GM18861 (cell line): ENCODE measurements around the gene EFR3B.
"Not testable (repeated sequence)": the region's sequence is repeated elsewhere in the genome, so short reads cannot be mapped to it uniquely, and the experiment has no call there.

ENCODE experiments used
- ATAC-seq: cut with Tn5 transposase; IDR thresholded peaks from one replicate; pipeline ENCODE4 v1.9.1; 2021; ENCODE audit not compliant: unreplicated experiment

The EFR3B gene

DNA sequence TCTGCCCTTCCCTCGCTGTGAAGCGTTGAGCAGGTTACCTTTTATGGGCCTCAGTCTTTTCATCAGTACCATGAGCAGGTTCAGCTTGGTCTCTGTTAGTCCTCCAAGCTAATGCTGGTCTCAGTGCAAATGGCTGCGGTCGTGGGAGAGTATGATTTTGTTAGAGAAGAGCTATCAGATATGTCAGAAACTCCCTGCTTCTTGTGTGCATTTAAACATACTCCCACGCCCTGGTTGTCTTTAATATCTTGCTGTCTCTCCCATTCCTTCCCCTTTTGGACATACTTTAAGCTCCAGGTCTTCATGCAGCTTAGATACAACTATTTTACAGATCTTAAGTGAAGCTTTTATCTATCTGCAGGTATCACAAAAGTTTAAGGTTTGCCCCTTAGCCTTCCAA, 62.9 kb downstream of the EFR3B start:
- no peak for ATAC-seq

DNA sequence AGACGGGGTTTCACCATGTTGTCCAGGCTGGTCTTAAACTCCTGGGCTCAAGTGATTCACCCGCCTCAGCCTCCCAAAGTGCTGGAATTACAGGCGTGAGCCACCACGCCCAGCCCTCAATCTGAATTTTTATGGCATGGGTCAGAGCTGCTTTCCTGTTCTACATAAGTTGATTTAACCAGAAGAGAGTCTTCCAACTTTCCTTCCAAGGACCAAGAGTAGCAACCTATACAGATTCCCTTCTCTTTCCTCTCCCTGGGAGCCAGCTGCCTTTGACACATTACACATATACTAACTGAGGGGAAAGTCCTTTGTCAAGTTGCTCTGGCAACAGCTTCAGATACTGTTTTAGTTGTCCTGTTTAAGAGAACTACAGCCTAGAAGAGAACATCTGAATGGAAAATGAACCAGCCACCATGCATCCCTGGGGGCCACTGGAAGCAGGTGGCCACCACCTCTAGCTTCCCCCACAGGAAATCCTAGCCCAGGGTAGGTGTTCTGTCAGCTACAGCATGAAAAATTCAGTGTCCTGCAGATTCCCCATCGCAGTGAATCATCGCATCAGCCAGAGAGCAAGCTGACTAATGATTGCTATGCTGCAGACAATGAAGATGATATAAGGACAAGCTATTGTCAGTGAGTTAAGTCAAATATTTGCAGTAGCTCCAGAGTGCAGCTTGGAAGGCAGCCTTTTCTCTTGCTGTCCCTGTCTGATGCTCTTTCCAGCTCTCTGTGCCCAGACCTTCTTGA, 63.6 kb downstream of the EFR3B start:
- no peak for ATAC-seq

DNA sequence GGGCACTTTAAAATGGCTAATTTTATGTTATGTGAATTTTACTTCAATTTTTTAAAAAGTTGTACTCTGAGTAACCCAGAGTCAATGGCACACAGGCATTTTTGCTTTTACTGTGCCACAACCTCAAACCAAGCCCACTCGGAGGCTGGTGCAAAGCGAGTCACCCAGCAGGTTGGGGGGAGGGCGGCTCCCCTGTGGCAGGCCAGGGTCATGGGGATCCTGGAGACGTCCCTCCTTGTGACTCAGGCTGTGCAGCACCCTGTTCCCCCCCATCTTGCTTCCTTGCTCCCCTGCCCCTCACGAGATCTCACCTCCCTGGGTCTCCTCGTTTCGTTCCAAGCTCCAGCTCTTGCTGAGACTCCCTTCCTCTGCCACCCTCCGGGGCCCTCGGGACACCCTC, 67.9 kb downstream of the EFR3B start:
- ATAC-seq = no peak

DNA sequence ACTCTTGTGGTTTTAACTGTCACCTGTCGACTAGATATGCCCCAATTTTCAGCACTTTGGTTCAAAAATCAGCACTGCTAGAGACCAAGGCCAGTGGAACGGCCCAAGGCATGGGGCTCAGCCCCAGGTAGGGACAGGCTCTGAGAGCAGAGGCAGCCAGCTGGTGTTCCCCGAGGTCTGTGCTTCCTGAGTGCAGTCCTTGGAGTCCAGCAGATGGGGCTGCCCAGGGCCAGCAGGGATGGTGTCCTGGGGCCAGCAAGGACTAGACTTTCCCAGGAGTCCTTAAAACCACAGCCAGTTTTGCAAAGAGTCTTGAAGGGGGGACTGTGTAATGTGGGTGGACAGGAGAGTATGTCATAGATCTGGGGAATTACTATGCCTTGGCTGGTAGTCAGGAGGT, 70.2 kb downstream of the EFR3B start:
- ATAC-seq = no peak

DNA sequence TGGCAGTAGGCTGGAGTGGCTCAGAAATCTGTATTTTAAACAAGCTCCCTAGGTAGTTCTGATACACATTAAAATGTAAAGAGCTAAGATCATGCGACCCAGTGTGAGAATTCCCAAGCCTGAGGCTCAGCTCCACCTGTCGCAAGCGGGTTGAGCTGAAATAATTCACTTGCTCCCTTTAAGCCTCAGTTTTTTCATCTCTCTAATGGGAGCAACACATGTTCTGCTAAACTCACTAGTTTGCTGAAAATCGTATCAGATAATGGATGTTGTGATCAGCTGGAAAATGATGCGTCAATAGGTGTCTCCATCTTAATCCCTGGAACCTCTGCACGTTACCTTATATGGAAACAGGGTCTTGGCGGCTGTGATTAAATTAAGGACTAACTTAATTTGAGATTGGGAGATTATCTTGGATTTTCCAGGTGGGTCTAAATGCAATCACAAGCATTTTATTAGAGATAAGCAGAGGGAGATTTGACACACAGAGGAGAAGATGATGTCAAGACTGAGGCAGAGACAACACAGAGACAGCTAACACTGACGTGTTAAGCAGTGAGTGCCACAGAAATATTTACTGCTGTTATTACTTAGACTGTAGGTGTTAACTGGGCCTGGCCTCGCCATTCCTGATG, 73.5 kb downstream of the EFR3B start:
- ATAC-seq = no peak

DNA sequence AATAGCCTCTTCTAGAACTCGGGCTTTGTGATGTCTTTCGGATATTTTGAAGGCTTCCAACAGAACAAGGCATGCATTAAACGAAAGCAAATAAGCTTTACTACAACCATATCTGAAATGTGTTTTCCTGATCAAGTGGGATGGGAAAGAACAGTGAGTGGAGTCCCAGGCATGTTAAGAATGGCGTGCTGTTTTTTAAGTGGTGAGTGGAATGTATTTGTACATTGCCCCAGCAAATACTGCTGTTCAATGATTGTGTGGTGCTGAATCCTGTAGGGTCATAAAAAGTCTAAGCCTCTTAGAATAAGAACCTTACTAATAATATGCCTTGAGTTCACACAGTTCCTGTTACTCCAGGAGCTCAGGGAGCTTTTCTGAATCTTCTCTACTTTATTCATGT, 74.0 kb downstream of the EFR3B start:
- no peak for ATAC-seq

DNA sequence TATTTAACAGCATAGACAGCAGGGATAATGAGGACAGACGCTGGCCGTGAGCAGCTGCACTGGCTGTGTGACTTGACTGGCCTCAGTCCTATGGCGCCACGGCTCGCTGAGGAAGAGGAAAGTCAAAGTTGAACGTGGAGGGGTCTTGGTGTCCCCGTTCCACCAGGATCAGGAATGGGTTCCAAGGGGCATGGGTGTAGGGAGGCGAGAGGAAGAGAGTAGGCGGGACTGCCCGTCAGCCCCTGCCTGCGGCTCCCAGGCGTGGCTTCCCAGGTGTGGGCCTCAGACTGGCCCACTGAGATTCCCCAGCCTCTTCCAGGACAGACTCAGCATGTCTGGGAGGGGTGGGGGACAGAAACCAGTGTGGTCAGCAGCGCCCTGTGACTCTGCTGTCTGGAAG, 75.1 kb downstream of the EFR3B start:
- ATAC-seq = no peak

DNA sequence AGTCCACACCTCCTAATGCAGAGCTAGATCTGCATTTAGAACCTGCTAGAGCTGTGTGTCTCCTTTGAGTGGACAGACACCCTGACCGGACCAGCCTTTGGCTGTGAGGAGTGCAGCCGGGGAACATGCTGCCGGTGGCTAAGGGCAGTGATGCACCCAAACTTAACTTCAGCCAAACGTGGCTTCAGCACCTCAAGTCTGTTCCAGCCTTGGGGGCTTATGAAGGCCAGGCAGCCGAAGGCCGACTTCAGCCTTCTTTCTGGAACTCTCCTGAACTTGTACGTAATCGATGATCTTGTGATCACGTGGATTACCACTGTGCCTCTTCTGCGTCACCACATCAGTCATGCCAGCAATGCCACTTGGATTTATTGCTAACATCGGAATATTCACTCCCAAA, 77.4 kb downstream of the EFR3B start:
- ATAC-seq = no peak

DNA sequence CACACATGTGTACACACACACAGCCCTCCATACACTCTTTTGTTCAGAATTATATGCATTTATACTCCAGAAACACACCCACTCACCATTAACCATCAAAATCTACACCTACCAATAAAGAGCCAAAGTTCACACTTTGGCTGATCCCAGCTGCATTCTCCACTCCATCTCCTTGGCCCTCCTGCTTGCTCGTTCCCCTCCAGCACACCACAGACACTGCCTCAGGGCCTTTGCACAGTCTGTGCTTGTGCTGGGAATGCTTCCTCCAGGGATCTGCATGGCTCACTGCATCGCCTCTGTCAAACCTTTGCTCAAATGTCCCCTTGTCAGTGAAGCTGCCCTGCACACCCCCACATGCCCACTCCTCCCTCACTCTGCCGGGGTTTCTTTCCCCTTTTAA, 80.5 kb downstream of the EFR3B start:
- no peak for ATAC-seq

DNA sequence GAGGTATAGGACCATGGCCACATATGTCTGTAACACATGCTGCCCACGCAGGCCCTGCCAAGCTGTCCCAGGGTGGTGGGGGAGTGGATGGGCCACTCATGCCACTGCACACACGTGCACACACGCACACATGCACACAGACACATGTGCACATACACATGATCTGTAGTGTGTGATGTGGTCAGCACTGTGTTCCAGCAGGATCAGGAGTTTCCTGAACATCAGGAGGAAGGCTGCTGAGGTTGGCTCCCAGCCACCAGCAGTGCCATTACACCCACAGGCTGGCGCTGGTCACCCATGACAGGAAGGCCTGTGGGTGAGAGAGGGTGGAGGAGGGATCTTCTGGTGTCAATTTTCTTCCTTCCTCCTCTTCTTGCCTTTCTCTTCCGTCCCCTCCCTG, 81.8 kb downstream of the EFR3B start:
- no peak for ATAC-seq

DNA sequence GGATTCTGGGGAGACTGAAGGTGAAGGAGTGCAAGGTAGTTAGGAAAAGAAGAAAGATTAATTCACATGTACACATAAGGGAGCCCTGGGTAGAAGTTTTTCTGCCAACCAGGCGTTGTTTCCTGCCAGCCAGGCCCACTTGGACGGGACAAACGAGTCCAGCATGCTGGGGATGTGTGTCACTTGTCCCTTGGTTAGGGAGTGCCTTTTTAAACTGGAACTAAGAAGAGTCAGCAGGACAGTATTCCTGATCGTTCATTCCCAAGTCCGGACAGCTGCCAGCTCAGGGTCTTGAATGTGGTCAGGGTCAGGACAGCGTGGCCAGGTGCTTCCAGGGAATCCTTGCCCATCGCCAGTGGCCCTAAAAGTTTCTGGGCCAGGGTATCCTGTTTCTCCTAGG, 83.3 kb downstream of the EFR3B start:
- no peak for ATAC-seq

DNA sequence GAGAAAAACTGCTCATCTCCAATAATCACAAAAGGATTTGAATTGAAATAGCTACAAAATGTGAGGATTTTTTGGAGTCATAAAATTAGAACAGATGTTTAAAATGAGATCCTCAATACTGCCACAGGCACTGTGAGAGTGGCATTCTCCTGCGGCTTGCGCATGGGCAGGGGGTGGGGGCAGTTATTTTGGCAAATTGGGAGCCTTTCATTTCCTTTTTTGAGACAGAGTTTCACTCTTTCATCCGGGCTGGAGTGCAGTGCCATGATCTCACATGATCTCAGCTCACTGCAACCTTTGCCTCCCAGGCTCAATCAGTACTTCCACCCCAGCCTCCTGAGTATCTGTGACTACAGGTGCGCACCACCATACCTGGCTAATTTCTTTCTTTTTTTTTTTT, 84.1 kb downstream of the EFR3B start:
- no peak for ATAC-seq

DNA sequence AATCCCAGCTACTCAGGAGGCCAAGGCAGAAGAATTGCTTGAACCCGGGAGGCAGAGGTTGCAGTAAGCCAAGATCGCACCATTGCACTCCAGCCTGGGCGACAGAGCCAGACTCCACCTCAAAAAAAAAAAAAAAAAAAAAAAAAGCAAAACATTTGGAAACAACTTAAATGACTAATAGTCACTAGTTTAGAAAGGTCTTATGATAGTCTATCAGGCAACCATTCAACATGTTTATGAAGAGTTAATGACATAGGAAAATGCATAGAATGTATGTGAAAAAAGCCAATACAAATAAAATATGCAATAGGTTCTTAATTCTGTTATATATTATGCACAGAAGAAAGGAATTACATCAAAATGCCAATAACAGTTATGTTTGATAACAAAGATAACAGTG, 85.2 kb downstream of the EFR3B start:
- not testable (repeated sequence) for ATAC-seq

DNA sequence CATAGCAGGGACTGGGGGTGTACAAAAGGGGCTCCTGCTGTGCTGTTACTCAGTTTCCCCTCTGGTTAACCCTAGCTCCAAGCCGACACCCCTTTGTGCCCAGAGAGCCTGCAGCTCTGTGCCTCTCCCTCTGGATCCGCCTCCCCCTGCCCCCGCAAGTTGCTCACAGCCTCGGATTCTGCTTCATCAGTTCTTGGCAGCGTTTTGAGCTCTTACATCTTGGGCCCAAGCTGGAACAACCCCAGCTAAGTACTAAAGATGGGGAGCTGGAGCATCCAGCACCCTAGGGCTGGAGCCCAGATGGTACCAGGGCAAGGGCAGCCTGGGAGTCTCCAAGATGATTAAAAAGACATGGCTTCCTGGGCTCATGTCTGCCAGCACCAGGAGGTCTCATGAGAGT, 85.8 kb downstream of the EFR3B start:
- ATAC-seq = no peak

DNA sequence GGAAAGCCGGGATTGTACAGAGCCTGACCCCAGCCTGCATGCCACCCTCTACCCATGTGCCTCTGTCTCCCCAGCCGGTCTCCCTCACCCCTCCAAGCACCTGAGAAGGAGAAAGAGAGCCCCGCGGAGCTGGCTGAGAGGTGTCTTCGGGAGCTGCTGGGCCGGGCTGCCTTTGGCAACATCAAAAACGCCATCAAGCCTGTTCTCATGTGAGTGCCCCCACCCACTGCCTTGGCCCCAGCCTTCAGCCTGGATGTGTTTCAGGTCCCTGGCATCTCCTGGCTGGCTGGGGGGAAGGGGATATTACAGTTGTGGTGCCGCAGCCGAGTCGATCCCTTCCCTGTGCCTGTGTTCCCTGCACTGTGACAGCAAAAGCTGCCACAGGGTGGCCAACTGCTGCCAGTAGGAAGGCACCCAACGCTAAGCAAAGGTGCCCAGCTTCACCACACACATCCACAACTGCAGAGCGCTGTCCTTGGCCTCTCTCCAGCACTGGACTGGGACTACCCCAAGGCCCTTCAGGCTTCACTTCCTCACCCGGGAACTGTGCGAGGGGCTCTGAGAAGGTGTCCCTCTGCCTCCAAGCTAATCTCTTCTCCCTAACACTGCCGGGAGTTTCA, 88.1 kb downstream of the EFR3B start:
- no peak for ATAC-seq

DNA sequence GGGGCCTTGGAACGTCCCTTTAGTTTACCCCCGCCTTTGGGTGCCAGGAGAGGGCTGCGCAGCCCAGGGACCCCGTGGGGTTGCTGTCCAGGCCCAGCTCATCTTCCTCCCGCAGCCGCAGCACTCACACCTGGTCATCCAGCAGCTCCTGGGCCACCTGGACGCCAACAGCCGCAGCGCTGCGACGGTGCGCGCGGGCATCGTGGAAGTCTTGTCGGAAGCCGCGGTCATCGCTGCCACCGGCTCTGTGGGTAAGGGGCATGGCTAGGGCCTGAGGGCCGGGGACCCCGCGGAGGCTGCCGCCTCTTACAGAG, 89.3 kb downstream of the EFR3B start:
- no peak for ATAC-seq

DNA sequence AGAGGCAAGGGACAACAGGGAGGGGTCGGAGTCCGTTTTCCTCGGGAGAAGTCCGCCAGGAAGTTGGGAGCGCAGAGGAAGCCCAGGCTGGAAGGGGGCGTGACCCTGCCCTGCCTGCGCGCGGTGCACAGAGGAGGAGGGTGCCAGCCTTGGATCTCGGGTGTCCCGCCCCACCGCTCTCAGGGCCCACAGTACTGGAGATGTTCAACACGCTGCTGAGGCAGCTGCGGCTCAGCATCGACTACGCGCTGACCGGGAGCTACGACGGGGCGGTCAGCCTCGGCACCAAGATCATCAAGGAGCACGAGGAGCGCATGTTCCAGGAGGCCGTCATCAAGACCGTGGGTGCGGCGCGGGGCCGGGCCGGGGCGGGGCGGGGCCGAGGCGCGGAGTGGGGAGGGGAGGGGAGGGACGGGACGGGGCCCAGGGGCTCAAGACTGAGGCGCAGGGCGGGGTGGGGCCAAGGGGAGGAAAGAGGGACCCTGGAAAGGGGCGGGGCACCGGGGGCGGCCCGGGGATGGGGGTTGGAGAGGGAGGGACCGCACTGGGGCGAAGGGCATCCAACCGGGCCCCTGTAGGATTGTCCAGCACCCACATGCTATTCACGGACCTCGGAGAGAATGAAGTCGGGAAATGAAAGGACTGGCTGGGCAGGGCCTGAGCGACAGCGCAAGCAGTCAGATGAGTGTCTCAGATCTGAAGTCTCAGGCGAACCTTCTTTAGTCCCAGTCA, 89.9 kb downstream of the EFR3B start:
- no peak for ATAC-seq

DNA sequence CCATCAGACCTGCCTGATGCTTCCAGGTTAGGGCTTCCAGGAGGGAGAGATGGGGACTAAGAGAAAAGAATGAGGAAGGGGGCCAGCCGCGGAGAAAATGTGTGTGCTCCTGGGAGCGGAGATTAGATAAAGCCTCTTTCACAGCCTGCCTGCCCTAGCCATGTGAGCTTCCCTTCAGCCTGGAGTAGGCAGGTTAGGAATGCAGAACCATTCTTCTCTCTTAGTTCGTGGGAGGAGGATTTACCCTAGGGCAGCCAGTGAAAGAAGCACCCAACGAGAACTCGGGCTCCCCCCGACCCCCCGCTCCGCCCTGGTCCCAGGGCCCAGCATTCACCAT, 90.4 kb downstream of the EFR3B start:
- ATAC-seq = no peak

DNA sequence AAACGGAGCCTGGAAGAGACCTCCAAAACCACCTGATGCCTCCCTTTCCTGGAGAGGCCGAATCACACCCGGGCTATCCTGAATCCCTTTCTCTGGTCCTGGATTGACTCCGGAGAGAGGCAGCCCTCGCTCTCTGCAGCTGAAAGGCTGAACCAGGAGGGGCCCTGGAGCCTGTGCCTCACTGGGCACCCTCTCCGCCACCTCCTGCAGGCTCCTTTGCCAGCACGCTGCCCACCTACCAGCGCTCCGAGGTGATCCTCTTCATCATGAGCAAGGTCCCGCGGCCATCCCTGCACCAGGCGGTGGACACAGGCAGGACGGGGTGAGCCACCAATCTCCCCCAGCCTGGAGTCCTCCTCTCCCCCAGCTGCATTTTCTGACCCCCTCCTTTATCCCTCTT, 90.8 kb downstream of the EFR3B start:
- no peak for ATAC-seq

DNA sequence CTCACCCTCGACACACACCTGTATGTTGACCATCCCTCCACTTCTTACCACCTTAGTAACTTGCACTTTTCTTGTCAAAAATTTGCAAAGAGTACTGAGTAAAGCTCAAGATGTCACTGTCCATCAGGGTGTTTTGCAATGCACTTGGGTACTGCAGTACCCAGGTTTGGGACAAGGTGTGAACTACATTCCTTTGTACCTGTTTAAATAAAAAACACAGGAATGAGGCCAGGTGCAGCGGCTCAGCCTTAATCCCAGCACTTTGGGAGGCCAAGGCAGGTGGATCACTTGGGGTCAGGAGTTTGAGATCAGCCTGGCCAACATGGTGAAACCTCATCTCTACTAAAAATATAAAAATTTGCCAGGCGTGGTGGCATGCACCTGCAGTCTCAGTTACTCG, 98.7 kb downstream of the EFR3B start:
- ATAC-seq = not testable (repeated sequence)

DNA sequence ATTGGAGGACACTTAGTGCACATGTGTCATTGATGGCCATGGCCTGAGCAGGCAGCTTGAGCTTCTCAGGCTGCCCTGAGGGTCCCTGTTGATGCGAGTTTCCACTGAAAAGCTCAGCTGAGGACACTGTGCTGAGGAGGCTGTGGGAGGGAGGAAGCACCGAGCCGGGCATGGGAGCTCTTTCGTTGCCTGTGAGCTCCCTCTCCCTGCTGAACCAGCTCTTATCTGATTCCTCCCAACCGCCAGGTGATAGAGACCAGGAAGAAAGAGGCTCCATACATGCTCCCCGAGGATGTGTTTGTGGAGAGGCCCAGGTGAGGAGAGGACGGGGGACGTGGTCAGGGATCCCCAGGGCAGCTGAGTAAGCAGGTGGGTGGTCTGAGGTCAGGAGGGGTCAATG, 99.2 kb downstream of the EFR3B start:
- no peak for ATAC-seq

DNA sequence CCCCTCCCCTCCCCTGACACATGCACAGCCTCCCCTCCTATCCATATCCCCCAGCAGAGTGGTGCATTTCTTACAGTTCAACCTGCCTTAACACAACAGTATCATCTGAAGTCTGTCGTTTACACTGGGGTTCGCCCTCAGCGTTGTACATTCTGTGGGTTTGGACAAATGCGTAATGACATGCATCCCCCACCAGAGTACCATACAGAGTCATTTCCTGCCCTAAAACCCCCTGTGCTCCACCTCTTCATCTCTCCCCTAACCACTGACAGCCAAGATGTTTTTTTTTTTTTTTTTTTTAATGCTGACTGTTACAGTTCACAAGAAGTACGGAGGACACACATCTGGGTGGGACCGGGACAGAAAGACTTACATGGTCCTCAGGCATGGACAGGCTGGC, 103.9 kb downstream of the EFR3B start:
- ATAC-seq = no peak
